Inflammatory macrophage (primary cell): ENCODE results near the gene KRTAP5-1.
"Not testable (repeated sequence)": the region's sequence is repeated elsewhere in the genome, so short reads cannot be mapped to it uniquely, and the experiment has no call there.

ENCODE experiments used
- DNase-seq, 2 donors: peaks; one replicate each; pipeline ENCODE4 v3.0.0-alpha.2; 2020 to 2022

KRTAP5-1 gene

DNA sequence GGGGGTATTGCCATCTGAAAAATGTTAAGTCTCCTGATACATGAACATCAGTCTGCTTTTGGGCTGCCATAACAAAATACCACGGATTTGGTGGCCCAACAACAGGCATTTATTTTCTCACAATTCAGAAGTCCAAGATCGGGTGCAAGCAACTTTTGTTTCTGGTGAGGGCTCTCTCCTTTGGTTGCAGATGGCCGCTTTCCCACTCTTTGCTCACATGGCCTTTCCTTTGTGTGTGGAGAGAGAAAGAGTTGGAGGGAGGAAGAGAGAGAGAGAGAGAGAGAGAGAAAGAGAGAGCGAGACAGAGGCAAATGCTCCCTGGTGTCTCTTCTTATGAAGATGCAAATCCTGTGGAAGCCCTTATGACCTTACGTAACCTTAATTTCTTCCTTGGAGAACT, 15.5 kb upstream of the KRTAP5-1 start:
- no peak for DNase-seq

- DNase-seq = no peak
These were observed 13.7 kb upstream of the KRTAP5-1 start for GRCh38 chr11:1598816-1599215.

GRCh38 chr11:1598406-1598805, 13.3 kb upstream of the KRTAP5-1 start:
- DNase-seq = not testable (repeated sequence)

- DNase-seq = no peak
These were observed 12.9 kb upstream of the KRTAP5-1 start, which contains the start of gene KRTAP5-2 for GRCh38 chr11:1597994-1598380. TSS of gene KRTAP5-2 (minus strand) at chr11:1598294. CDS start at chr11:1598250, 44 bp downstream.

DNA sequence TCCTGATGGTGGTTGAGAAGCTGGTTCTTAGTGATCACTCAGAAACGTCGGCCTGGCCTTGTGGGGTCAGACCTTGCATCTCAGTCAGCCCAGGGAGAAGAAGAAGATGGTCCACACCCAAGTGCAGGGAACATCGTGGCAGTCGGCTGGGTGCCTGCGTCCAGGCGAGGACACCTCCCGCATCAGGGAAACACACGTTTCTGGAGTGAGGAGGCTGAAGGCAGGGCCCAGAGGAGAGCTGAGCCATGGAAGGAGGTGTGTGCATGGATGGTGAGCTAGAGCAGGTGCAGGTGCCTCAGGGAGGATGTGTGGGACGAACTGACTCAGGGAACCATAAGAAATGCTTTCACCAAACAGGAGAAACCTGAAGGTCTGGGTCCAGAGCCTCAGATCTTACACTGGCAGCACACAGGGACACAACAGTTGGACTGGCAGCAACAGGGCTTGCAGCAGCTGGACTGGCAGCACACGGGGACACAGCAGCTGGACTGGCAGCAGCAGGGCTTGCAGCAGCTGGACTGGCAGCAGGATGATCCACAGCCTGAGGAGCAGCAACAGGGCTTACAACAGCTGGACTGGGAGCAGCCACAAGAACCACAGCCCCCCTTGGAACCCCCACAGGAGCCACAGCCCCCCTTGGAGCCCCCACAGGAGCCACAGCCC, 12.4 kb upstream of the KRTAP5-1 start:
- no peak for DNase-seq

- not testable (repeated sequence) for DNase-seq
These were observed 11.6 kb upstream of the KRTAP5-1 start for GRCh38 chr11:1596576-1597121.

DNA sequence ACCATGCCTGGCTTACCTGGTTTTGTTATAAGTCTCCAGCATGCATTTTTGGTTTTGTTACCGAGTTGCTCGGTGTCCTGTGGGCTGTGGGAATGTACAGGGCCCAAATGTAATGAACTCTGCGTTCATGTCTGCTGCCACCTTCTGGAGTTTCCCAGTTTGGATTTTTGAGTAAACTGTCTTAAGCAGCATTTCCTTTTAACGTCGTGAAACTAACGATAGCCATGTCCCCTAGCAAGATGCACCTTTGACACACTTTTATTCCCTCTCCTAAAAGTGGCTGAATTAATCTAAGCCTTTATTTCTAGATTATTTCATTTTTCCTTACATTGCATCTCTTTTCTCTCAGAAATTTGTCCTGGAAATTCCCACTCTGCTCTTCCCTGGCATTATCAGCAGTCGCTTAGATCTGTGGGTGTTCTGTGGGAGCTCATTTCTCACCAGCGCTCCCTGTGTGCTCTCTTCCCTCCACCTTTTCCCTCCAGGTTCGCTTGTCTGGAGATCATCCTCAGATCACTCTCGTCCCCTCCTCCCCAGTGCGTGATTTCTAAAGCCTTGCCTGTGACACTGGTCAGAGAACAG, 11.0 kb upstream of the KRTAP5-1 start:
- not testable (repeated sequence) for DNase-seq

GRCh38 chr11:1592628-1593027, 7.5 kb upstream of the KRTAP5-1 start:
- DNase-seq = no peak

- DNase-seq = no peak
These were observed 4.9 kb upstream of the KRTAP5-1 start for GRCh38 chr11:1589996-1590395.

GRCh38 chr11:1589191-1589963, 4.3 kb upstream of the KRTAP5-1 start:
- DNase-seq = peak; percentile 85 to 93

GRCh38 chr11:1586699-1587098, 1.6 kb upstream of the KRTAP5-1 start:
- DNase-seq = no peak

DNA sequence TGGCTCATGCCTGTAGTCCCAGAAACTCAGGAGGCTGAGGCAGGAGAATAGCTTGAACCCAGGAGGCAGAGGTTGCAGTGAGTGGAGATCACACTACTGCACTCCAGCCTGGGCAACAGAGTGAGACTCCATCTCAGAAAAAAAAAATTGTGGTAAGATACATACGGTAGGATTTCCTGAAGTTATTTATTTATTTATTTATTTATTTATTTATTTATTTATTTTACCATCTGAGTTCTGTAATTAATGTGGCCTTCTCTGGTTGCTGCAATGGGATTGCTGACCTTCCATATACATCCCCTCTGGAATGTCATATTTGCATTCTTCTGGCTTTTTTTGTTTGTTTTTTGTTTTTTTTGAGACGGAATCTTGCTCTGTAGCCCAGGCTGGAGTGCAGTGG, 2.2 kb downstream of the KRTAP5-1 start:
- not testable (repeated sequence) for DNase-seq

GRCh38 chr11:1581976-1582375, 3.1 kb downstream of the KRTAP5-1 start:
- no peak for DNase-seq

DNA sequence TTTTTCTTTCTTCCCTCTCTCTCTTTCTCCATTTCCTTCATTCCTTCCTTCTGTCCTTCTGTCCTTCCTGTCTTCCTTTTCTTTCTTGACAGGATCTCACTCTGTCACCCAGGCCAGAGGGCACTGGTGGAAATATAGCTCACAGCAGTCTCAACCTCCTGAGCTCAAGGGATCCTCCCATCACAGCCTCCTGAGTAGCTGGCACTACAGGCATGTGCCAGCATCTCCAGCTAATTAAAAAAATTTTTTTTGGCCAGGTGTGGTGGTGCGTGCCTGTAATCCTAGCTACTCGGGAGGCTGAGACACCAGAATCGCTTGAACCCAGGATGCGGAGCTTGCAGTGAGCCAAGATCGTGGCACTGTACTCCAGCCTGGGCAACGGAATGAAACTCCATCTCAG, 8.3 kb downstream of the KRTAP5-1 start:
- DNase-seq = no peak

GRCh38 chr11:1575756-1576155, 9.3 kb downstream of the KRTAP5-1 start:
- not testable (repeated sequence) for DNase-seq

- no peak for DNase-seq
These were observed 10.2 kb downstream of the KRTAP5-1 start for GRCh38 chr11:1574933-1575242.

DNA sequence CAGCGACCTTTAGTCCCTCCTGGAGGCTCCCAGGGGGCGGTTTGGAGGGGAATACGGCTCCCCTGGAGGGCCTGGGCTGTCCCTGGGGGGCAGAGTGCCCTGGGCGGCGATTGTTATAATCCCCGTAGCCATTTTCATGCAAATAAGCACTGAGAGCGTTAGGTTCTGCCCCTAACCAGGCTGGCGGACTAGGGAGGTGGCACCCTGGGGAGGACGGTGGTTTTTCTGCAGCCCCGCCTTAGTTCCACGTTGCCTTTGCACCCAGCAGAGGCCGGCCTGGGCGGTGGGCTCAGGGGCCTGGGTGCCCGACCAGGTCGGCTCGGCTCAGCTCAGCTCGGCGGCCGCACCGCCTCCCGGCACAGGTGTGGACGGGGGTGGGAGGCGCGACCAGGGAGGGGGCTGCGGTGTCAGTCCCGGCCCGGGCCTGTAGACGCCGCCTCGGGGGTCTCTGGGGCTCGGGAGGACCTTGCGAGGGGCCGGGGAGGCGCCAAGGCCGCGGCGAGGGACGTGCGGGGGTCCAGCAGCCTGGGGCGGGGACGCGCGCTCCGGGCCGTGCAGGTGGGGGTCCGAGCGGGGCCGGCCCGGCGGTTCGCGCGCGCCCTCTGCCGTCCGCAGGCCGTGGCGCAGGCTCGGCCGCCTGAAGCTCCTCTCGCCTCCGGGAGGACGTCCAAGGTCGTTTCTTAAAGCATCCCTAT, 10.7 kb downstream of the KRTAP5-1 start:
- DNase-seq = peak; percentile 32 to 39

DNA sequence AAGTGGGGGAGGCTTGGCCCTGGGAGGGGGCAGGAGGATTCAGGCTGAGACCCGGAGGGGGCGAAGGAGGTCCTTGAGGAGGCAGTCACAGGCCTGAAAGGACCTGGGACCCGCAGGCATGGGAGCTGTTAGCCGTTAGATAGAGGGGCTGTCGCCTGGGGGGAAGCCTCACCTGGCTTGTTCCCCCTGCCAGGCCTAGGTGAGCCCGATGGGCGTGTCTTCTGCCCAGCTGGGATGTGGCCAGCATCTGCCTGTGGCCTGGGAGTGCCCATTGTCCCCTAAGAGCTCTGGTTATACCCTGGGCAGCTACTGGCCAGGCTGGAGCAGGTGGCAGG, 11.2 kb downstream of the KRTAP5-1 start:
- no peak for DNase-seq

- DNase-seq = no peak
These were observed 11.8 kb downstream of the KRTAP5-1 start for GRCh38 chr11:1573077-1573902.

DNA sequence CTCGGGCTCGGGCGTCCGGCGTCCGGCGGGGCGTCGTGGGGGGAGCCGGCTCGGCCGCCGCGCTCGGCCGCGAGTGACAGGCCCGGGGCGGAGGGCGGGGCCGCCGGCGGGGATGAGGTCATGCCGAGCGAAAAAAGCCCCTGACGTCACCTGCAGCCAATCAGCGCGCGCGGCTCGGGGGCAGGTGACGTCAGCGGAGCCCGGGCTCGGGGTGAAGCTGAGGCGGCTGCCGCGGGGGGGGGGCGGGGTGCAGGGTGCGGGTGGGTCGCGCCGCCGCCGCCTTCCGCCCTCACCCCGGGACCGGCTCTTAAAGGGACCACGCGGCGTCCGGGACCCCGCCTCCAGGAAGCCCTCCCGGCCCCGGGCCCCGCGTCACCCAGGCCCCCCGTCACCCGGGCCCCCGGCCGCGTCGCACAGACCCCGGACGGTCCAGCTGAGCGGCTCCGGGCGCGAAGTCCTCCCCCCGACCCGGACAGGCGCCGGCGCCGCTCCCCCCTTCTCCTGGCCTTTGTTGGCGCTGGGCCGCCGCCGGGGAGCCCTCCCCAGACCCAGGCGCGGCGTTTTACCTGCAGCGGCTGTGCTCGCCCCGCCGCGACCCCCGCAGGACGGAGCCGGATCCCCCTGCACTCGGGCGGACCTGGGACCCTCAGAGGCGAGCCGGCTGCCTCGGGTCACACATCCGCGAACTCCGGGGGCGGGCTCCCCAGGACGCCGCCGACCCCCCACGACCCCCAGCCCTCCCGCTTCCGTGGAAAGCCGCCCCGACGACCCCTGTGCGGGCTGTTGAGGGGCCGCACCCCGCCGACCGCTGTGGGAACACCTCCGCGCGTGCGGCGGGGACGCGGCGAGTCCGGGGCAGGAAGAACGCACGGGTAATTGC, 12.6 kb downstream of the KRTAP5-1 start, which contains the start of gene DUSP8:
TSS of gene DUSP8 (minus strand) at position 75 of the 880 bp plus-strand sequence. CDS start 6,445 bp downstream, outside the sequence.
- peak; percentile 70 to 84 for DNase-seq

DNA sequence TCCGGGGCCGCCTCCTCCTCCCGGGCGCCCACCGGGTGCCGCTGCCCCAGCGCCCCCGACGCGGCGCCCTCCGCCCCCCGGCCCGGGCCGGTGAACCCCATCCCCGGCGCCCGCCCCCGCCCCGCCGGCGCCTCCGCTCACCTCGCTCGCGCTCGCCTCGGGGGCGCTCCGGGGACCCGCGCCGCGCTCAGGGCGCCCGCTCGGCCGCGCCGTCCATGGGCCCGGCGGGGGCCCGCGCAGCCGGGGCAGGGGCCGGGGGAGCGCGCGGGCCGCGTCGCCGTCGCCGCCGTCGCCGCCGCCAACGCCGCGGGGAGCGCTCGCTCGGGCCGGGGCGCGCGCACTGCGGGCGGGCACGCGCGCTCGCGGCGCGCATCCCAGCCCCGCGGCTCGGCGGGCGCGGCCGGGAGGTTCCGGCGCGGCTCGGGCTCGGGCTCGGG, 13.3 kb downstream of the KRTAP5-1 start:
- DNase-seq = no peak
